ENCODE data around the gene RBKS.

DNA sequence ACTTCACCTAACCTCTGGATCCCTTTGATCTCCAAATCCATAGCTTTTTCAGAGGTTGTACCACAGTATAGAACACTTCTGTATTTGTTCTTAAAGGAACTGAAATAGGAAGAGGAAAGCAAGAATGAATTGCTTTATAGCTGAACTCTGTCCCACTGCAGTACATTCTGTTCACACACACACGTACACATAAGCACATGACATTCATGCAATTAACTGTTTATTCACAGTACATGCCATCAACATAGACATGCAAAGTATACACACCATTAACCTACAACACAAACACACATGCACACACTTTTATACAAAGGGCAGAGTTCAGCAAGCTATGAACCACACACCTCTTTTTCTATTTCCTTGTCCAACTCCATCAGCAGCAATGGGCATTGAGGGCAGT, 75.4 kb downstream of the RBKS start:
- TF ChIP-seq, protein P1, sequence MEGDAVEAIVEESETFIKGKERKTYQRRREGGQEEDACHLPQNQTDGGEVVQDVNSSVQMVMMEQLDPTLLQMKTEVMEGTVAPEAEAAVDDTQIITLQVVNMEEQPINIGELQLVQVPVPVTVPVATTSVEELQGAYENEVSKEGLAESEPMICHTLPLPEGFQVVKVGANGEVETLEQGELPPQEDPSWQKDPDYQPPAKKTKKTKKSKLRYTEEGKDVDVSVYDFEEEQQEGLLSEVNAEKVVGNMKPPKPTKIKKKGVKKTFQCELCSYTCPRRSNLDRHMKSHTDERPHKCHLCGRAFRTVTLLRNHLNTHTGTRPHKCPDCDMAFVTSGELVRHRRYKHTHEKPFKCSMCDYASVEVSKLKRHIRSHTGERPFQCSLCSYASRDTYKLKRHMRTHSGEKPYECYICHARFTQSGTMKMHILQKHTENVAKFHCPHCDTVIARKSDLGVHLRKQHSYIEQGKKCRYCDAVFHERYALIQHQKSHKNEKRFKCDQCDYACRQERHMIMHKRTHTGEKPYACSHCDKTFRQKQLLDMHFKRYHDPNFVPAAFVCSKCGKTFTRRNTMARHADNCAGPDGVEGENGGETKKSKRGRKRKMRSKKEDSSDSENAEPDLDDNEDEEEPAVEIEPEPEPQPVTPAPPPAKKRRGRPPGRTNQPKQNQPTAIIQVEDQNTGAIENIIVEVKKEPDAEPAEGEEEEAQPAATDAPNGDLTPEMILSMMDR (conservative IDR thresholded peaks at IDR 0.05; ENCODE audit: low read depth, low read length): no peak
- TF ChIP-seq EZH2 (IDR thresholded peaks at IDR 0.05; ENCODE audit: borderline replicate concordance, low read depth, low read length, poor library complexity, severe bottlenecking): no peak

All from A673 (cell line).